Measurements from ENCODE around the gene SLC36A4. TPM values are rescaled to one million over a fixed set of nuclear protein-coding genes. Genes with fewer than 3 reads are reported as not detected.
"Not testable (repeated sequence)": the region's sequence is repeated elsewhere in the genome, so short reads cannot be mapped to it uniquely, and the experiment has no call there.

Gene SLC36A4
- total RNA-seq, 2 experiments from 2014 or later = 9.5 to 11.6 TPM

DNA sequence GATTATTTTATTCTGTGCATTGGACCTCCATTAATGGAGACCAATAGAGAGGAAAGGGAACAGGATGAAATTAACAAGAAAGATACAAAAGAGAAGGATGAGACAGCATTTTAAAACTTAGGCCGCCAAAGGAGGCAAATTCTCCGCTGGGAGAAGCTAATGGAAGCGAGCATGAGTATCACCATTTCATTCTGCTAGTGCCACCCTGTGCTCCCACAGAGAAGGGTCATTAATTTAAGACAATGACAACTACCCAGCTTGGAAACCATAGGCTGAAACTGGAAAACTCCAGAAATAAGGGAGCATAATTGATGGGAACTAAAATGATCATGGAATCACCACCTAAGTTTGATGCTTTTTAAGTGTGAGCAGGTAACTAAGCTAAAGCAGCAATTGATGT, 69.2 kb downstream of the SLC36A4 start:
- Mint-ChIP-seq H3K27me3 (peaks cover 13% of the 10 kb centered on the region), H3K4me3 (no peak overlapping the region), H3K27ac (no peak overlapping the region), H3K4me1 (no peaks in the 10 kb centered on the region), H3K9me3 (no peaks in the 10 kb centered on the region), H3K36me3 (no peaks in the 10 kb centered on the region)
- POLR2A ChIA-PET = no interaction called here
- DNase-seq (no peak), ATAC-seq (ENCODE audit: low read depth) (no peak)

DNA sequence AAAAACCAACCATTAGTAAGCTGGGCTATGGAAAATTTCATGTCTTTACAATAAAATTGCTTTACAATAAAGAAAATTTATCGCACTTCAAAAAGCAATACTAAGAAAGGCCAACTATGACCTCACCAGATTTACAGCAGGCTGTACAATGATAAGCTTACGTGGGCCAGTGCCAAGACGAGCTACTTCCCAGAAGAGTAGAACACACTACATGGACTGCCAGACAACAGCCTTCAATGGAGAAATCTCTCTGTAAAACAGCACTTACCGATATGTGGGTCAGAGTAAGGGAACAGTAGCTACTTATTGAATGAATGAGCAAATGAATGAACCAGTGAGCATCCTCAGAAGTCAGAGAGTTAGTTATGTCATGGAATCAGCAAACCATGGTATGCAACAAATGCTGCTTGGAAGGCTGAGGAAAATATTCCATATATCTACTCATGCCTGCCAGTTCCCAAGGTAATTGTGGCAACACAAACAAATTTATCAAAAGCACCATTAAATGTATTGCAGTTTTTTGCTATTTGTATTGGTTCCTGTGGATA, 74.4 kb downstream of the SLC36A4 start:
- Mint-ChIP-seq H3K4me3 (no peak overlapping the region), H3K27ac (no peak overlapping the region)

DNA sequence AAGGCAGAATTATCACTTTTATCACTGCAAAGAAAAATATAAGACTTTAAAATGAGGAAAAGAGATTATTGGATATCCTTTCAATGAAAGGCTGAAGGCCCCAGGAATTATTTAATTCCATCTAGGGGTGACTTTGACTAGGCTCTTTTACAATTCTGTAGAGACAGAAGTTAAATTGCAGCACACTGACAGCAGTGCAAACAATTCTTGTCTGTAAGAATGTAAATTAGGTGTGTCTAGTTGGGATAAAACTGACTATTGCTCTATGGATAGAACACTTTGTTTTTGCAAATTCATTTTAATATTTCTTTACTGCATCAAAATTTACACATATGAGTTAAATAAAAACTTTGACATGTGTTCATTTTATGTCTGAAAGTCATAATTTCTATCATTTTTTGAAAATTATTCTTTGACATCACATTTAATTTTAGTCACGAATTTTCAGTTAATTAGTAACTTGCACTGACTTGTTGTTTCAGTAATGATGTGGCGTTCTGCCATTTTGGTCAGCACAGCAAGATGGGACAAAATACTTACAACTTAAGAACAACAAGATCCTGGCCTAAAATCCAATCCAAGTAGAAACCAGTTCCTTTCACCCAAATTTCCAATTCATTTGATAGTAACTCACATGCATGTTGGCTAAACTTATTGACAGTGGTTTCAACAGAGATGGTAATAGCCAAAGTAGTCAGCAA, 75.1 kb downstream of the SLC36A4 start:
- POLR2A ChIA-PET = no interaction called here
- ATAC-seq (ENCODE audit: low read depth) (no peak), DNase-seq (no peak)
- Mint-ChIP-seq H3K27me3 (peaks cover 26% of the 10 kb centered on the region), H3K27ac (no peak overlapping the region), H3K36me3 (no peaks in the 10 kb centered on the region), H3K4me1 (no peaks in the 10 kb centered on the region), H3K9me3 (no peaks in the 10 kb centered on the region), H3K4me3 (no peak overlapping the region)

More for the DNA sequence above, 74.4 kb downstream of the SLC36A4 start:
- DNase-seq = no peak
- H3K4me1 Mint-ChIP-seq = no peaks in the 10 kb centered on the region
- POLR2A ChIA-PET = no interaction called here
- peaks cover 26% of the 10 kb centered on the region for H3K27me3 Mint-ChIP-seq
- no peaks in the 10 kb centered on the region for H3K9me3 Mint-ChIP-seq
- no peak for ATAC-seq (ENCODE audit: low read depth)
- H3K36me3 Mint-ChIP-seq = no peaks in the 10 kb centered on the region

DNA sequence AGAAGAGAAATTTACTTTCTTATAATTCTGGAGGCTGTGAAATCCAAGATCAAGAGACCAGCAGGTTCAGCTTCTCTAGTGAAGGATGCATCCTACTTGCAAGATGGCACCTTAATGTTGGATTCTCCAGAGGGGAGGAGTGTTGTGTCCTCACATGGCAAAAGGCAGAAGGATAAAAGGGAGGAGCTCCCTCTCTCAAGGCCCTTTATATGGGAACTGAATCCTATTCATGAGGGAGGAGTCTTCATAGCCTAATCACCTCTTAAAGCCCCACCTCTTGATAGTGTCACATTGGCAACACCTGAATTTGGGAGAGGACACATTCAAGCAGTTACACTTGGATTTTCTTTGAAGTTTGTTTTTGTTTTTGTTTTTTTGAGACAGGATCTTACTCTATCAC, 79.5 kb downstream of the SLC36A4 start:
- POLR2A ChIA-PET = no interaction called here
- H3K4me3 Mint-ChIP-seq = no peak overlapping the region
- no peak for ATAC-seq (ENCODE audit: low read depth)
- H3K4me1 Mint-ChIP-seq = no peaks in the 10 kb centered on the region
- peaks cover 22% of the 10 kb centered on the region for H3K27me3 Mint-ChIP-seq
- no peaks in the 10 kb centered on the region for H3K36me3 Mint-ChIP-seq
- no peaks in the 10 kb centered on the region for H3K9me3 Mint-ChIP-seq
- no peak overlapping the region for H3K27ac Mint-ChIP-seq
- DNase-seq = no peak

DNA sequence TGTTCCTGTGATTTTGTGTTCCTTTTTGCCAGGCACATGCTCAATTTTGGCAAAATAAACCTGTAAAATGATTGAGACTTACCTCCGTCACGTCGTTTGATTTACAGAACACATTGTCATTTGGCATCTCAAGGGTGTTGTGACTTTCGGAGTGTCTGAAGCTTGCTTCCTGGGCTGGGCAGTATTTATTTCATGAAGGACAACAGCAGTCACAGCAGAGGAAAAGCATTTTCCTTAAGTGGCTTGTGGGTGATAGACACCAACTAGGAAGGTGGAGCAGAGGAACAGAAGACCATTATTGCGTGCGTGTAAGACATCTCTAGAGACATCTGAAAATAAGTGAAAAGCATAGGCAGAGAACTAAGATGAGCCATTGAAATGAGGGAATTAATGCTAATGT, 80.2 kb downstream of the SLC36A4 start:
- POLR2A ChIA-PET = no interaction called here
- Mint-ChIP-seq H3K9me3 (no peaks in the 10 kb centered on the region), H3K4me1 (no peaks in the 10 kb centered on the region), H3K36me3 (no peaks in the 10 kb centered on the region), H3K27ac (no peak overlapping the region), H3K4me3 (no peak overlapping the region), H3K27me3 (peaks cover 22% of the 10 kb centered on the region)
- ATAC-seq (ENCODE audit: low read depth) (no peak), DNase-seq (no peak)

DNA sequence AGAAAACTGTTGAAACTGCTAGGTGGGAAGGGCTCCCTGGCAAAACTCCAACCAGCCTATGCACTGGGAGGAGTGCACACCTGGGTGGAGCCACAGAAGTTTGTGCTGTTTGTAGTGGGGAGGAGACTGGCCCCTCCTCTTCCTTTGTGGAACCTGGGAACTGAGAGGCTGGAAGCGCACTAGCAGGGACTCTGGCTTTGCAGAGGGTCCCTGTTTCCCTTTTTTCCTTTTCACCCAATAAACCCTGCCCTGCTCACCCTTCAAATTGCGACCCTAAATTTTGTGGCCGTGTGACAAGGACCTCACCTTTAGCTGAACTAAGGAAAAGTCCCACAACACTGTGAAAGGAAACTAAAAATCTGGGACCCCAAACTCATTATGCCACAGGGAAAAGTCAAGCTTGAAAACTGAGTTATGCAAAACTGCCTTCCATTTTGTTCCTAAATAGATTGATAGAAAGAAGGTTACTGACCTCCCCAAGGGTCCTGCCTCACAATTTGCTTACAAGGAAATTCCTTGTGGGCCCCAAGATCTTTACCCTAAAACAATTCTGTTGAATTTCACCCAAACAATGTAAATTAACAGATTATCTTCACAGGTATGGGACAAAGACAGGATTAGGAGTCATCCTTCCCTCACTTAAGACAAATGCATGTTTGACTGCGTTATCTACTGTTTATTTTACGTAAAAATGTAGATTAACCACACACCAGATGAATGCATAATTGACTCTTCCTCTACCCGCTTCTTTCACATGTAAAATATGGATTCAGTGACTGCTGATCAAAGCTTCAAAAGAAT, 81.0 kb downstream of the SLC36A4 start:
- no peaks in the 10 kb centered on the region for H3K36me3 Mint-ChIP-seq
- no peak overlapping the region for H3K4me3 Mint-ChIP-seq
- no peak for DNase-seq

DNA sequence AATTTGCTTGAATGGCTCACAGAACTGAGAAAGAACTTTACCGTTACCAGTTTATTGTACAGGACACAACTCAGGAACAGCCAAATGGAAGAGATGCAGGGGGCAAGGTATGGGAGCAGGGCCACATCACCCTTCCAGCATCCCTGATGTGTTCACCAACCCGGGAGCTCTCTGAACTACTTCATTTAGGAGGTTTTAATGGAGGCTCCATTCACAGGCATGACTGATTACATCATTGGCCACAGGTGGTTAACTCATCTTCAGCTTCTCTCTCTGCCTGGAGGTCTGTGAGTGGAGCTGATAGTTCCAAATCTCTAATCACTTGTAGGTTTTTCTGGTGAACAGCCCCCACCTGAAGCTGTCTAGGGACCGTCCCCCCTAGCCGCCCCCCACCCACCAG, 83.5 kb downstream of the SLC36A4 start:
- no peak for ATAC-seq (ENCODE audit: low read depth)
- no peaks in the 10 kb centered on the region for H3K36me3 Mint-ChIP-seq

More for the DNA sequence above, 81.0 kb downstream of the SLC36A4 start:
- Mint-ChIP-seq H3K9me3 (no peaks in the 10 kb centered on the region), H3K27me3 (peaks cover 22% of the 10 kb centered on the region), H3K27ac (no peak overlapping the region), H3K4me1 (no peaks in the 10 kb centered on the region)
- no peak for ATAC-seq (ENCODE audit: low read depth)
- POLR2A ChIA-PET = no interaction called here

DNA sequence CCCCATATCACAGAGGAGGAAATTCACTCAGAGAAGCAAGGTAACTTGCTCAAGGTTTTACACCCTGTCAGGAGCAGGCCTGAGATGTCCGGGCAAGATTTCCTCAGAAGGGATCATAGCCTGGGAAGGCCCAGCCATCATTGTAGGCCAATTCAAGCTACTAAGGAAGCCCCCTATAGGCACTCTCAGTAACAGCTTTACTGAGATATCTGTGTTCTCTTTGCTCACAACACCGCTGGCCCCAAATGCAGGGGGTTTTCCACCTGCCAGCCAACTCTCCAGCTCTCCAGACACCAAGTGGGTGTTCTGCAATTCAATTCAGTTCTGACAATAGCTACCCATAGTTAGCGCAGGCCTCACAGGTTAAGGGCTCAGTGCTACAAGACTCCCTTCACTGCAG, 84.0 kb downstream of the SLC36A4 start:
- no peak for ATAC-seq (ENCODE audit: low read depth)
- Mint-ChIP-seq H3K4me1 (peaks cover 4% of the 10 kb centered on the region), H3K9me3 (no peaks in the 10 kb centered on the region), H3K27me3 (peaks cover 11% of the 10 kb centered on the region), H3K36me3 (no peaks in the 10 kb centered on the region), H3K27ac (no peak overlapping the region), H3K4me3 (no peak overlapping the region)
- POLR2A ChIA-PET = no interaction called here
- DNase-seq = no peak

More for the DNA sequence above, 83.5 kb downstream of the SLC36A4 start:
- Mint-ChIP-seq H3K27me3 (peaks cover 16% of the 10 kb centered on the region), H3K4me1 (peaks cover 4% of the 10 kb centered on the region), H3K27ac (no peak overlapping the region), H3K9me3 (no peaks in the 10 kb centered on the region), H3K4me3 (no peak overlapping the region)
- DNase-seq = no peak
- POLR2A ChIA-PET = no interaction called here

DNA sequence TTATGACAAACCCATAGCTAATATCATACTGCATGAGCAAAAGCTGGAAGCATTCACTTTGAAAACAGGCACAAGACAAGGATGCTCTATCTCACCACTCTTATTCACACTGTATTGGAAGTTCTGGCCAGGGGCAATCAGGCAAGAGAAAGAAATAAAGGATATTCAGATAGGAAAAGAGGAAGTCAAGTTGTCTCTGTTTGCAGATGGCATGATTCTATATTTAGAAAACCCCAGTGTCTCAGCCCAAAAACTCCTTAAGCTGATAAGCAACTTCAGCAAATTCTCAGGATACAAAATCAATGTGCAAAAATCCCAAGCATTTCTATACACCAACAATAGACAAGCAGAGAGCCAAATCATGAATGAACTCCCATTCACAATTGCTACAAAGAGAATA, 86.6 kb downstream of the SLC36A4 start:
- H3K4me1 Mint-ChIP-seq; DNase-seq; H3K27me3 Mint-ChIP-seq; POLR2A ChIA-PET; H3K4me3 Mint-ChIP-seq; H3K27ac Mint-ChIP-seq; H3K36me3 Mint-ChIP-seq; H3K9me3 Mint-ChIP-seq; ATAC-seq (ENCODE audit: low read depth): not testable (repeated sequence)

DNA sequence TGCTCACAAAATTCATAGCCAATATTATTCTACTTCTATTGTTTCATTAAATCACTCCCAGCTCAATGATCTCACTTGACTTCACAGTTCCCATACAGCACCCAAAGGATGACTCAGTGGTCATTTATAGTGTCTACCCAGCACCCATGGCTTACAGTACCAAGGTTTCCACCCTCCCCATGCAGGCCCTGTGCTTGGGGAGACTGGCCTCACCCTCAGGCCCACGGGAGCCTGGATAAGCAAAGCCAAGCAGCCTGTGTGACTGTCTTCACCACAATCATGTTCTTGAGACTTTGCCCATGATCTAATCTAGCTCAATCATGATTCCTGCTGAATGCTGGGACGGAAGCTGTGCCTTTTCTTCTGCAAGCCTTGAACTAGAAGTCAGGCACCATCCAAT, 97.6 kb downstream of the SLC36A4 start:
- no peak for ATAC-seq (ENCODE audit: low read depth)
- Mint-ChIP-seq H3K9me3 (peaks cover 7% of the 10 kb centered on the region), H3K4me3 (no peak overlapping the region), H3K27ac (no peak overlapping the region), H3K27me3 (peaks cover 2% of the 10 kb centered on the region), H3K4me1 (no peaks in the 10 kb centered on the region), H3K36me3 (no peaks in the 10 kb centered on the region)
- POLR2A ChIA-PET = no interaction called here
- DNase-seq = no peak

DNA sequence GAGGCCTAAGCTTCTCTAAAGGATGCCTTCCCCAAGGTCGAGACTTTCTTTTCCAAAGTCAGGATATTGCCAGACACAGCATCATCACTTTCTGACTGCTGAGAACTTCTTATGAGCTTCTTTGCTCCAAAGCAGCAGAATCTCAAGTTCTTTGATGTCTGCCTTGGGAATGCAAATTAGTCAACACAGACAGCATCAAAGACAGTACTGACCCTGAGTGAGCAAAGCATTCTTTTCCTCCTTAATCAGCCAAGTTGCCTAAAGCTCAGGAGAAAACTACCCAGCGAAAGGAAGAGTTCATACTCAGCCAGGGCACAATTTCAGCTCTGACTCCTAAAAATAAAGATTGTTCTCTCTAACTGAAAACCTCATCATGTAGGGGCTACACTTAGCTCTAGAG, 98.0 kb downstream of the SLC36A4 start:
- Mint-ChIP-seq H3K27me3 (peaks cover 2% of the 10 kb centered on the region), H3K9me3 (peaks cover 6% of the 10 kb centered on the region), H3K4me1 (no peaks in the 10 kb centered on the region), H3K36me3 (no peaks in the 10 kb centered on the region), H3K4me3 (no peak overlapping the region), H3K27ac (no peak overlapping the region)
- no peak for ATAC-seq (ENCODE audit: low read depth)
- POLR2A ChIA-PET = no interaction called here
- DNase-seq = no peak

Measured in activated naive CD8-positive, alpha-beta T cell treated with anti-CD3 and anti-CD28 coated beads, Interleukin-2, amount 10 ng/mL, durations not matched to agents 7 days and 5 days (primary cell).